SU-DHL-6 (cell line): Measurements from ENCODE around the gene TRIM60.

Experiments
- H2AFZ ChIP-seq: fragments of 200-600 bp; sonication (generic); 2 replicates; pipeline ENCODE4 v1.6.1; 2014; ENCODE audit warnings: low read depth, mild to moderate bottlenecking, moderate library complexity, mixed read lengths, antibody characterized with exemption, low read length; ENCODE audit not compliant: severe bottlenecking
- H3F3A ChIP-seq: fragments of 200-600 bp; shearing (Covaris generic); 2 replicates; pipeline ENCODE4 v1.6.0; 2016; ENCODE audit warnings: antibody characterized with exemption, mild to moderate bottlenecking; ENCODE audit not compliant: insufficient read depth
- H3K27ac ChIP-seq: fragments of 200-600 bp; sonication (generic); 2 replicates; pipeline ENCODE4 v1.5.1; 2016; ENCODE audit warnings: low read depth, mild to moderate bottlenecking, low read length, moderate library complexity, mixed read lengths
- H3K27me3 ChIP-seq: fragments of 200-600 bp; sonication (generic), shearing (Covaris generic); 2 replicates; pipeline ENCODE4 v1.6.0; 2014; ENCODE audit warnings: mild to moderate bottlenecking, low read length
- H3K36me3 ChIP-seq: fragments of 200-600 bp; sonication (generic); 2 replicates; pipeline ENCODE4 v1.6.1; 2014; ENCODE audit warnings: mild to moderate bottlenecking, low read length, mixed read lengths
- H3K4me2 ChIP-seq: fragments of 300-600, 200-600 bp; shearing (Covaris generic), sonication (generic); 2 replicates; pipeline ENCODE4 v1.6.0; 2014; ENCODE audit warnings: low read length, low read depth, mild to moderate bottlenecking; ENCODE audit not compliant: poor library complexity, severe bottlenecking
- H3K4me3 ChIP-seq: fragments of 200-600 bp; sonication (generic); 2 replicates; pipeline ENCODE4 v1.5.1; 2014; ENCODE audit warnings: antibody characterized with exemption, low read length, mild to moderate bottlenecking, mixed read lengths; ENCODE audit not compliant: insufficient read depth, poor library complexity, severe bottlenecking
- H3K79me2 ChIP-seq: fragments of 200-600 bp; sonication (generic); 2 replicates; pipeline ENCODE4 v1.6.1; 2014; ENCODE audit warnings: mild to moderate bottlenecking, low read length, moderate library complexity; ENCODE audit not compliant: insufficient read depth
- H3K9ac ChIP-seq: fragments of 200-600 bp; sonication (generic); 2 replicates; pipeline ENCODE4 v1.7.0; 2014; ENCODE audit warnings: mild to moderate bottlenecking, low read length
- H3K9me2 ChIP-seq: fragments of 200-600 bp; sonication (generic); replicated peaks from 2 replicates; pipeline ENCODE4 v1.6.1; 2014; ENCODE audit warnings: low read length; ENCODE audit not compliant: insufficient read depth
- H3K9me3 ChIP-seq: fragments of 200-600 bp; sonication (generic); 2 replicates; pipeline ENCODE4 v1.6.1; 2014; ENCODE audit warnings: low read length, mixed read lengths; ENCODE audit not compliant: insufficient read depth
- H4K20me1 ChIP-seq: fragments of 200-600 bp; sonication (generic); 2 replicates; pipeline ENCODE4 v1.6.1; 2014; ENCODE audit warnings: low read depth, mild to moderate bottlenecking, antibody characterized with exemption, low read length, moderate library complexity, mixed read lengths
- EZH2phosphoT487 ChIP-seq: fragments of 200-600 bp; sonication (generic), shearing (Covaris generic); conservative IDR thresholded peaks from 2 replicates; pipeline ENCODE4 v1.6.1; 2018; ENCODE audit warnings: mild to moderate bottlenecking, antibody characterized with exemption, low read length, moderate library complexity, mixed read lengths
- TF ChIP-seq, protein P1 (sequence below): fragments of 200-600 bp; sonication (generic); IDR thresholded peaks from one replicate; pipeline ENCODE4 v1.5.1; 2017; ENCODE audit warnings: antibody characterized with exemption, mild to moderate bottlenecking, low read length, moderate library complexity; ENCODE audit not compliant: insufficient read depth, poor library complexity, severe bottlenecking

The TRIM60 gene

DNA sequence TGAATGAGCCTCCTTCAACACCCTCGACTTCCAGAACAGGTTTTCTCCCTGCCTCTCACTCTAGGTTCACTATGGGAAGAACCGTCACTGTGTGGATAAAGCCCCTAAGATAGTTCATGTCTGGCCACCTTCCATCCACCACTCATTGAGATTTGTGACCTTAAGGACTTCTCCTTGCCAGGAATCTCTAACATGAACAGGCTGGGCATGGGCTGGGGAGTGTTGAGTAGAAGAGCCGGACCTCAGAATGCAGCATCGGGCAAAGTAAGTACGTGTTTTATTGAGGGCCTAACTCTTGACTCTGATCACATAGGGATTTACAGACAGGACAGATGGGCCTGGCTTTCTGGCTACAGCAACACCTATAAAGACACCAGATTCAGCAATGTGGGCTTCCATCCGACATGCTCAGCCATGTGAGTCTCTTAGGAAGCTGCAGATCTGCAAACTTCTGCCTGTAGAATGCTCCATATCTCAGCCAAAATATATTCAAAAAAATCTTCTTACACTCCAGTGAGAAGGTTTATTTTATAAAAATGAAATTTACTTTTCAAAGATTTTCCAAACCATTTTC is 26.4 kb upstream of the TRIM60 start:
- Histone ChIP-seq H4K20me1 (no peaks in the 10 kb centered on the region), H3K9me2 (no peaks in the 10 kb centered on the region), H3K9me3 (no peaks in the 10 kb centered on the region), H3K4me3 (no peak overlapping the region), H3F3A (no peaks in the 10 kb centered on the region), H3K36me3 (no peaks in the 10 kb centered on the region), H3K9ac (no peak overlapping the region), H3K79me2 (no peaks in the 10 kb centered on the region), H2AFZ (no peak overlapping the region), H3K27ac (no peak overlapping the region), H3K4me2 (no peak overlapping the region), H3K27me3 (no peaks in the 10 kb centered on the region)
- TF ChIP-seq EZH2phosphoT487: no peak
- TF ChIP-seq, protein P1, sequence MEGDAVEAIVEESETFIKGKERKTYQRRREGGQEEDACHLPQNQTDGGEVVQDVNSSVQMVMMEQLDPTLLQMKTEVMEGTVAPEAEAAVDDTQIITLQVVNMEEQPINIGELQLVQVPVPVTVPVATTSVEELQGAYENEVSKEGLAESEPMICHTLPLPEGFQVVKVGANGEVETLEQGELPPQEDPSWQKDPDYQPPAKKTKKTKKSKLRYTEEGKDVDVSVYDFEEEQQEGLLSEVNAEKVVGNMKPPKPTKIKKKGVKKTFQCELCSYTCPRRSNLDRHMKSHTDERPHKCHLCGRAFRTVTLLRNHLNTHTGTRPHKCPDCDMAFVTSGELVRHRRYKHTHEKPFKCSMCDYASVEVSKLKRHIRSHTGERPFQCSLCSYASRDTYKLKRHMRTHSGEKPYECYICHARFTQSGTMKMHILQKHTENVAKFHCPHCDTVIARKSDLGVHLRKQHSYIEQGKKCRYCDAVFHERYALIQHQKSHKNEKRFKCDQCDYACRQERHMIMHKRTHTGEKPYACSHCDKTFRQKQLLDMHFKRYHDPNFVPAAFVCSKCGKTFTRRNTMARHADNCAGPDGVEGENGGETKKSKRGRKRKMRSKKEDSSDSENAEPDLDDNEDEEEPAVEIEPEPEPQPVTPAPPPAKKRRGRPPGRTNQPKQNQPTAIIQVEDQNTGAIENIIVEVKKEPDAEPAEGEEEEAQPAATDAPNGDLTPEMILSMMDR: no peak

DNA sequence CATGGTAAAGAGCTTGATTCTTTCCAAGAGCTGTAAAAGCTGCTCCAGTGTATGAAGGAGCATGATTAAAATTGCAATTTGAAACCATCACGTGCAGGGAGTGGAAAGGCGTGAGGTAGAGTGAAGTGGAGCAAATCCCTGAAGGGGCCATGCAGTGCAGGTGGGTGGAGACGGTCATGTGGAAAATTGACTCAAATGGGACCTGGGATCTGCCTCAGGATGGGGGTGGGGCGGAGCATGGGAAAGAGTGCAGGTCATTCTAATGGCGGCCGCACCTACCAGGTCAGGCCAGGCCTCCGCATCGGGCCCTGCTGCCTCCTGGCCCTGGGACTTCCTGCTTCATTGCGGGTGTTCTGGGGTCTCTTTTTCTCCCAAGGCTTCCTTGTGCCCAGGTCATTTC is 25.3 kb upstream of the TRIM60 start:
- H3K9me3 ChIP-seq: no peaks in the 10 kb centered on the region
- no peaks in the 10 kb centered on the region for H3K9me2 ChIP-seq
- no peak overlapping the region for H3K4me2 ChIP-seq
- H3K36me3 ChIP-seq: no peaks in the 10 kb centered on the region
- H4K20me1 ChIP-seq: no peaks in the 10 kb centered on the region
- H3K27me3 ChIP-seq: no peaks in the 10 kb centered on the region
- TF ChIP-seq, protein P1: no peak
- TF ChIP-seq EZH2phosphoT487: no peak
- no peak overlapping the region for H3K9ac ChIP-seq
- no peak overlapping the region for H2AFZ ChIP-seq
- no peaks in the 10 kb centered on the region for H3F3A ChIP-seq
- no peaks in the 10 kb centered on the region for H3K79me2 ChIP-seq
- H3K4me3 ChIP-seq: no peak overlapping the region
- H3K27ac ChIP-seq: no peak overlapping the region

DNA sequence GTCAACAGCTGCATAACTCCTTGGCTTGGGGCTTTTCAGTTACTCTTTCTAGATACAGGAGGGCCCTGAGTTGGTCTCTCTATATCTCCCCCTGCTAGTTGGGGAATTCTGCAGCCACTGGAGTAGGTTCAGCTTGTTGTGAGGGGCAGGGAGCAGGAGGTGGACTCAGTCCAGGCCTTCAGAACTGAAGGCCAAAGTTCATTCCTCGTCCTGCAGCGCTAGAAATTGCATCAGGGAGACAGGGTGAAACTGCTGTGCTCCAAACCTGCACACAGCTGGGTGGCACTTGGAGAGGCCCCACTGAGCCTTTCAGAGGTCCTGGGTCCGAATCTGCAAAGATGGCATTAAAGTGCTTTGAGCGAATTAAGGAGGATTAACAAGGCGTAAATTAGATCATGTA is 24.9 kb upstream of the TRIM60 start:
- H3K27me3 ChIP-seq: no peaks in the 10 kb centered on the region
- TF ChIP-seq, protein P1: no peak
- no peak for TF ChIP-seq EZH2phosphoT487
- H2AFZ ChIP-seq: no peak overlapping the region
- H3K27ac ChIP-seq: no peak overlapping the region
- H4K20me1 ChIP-seq: no peaks in the 10 kb centered on the region
- H3K36me3 ChIP-seq: no peaks in the 10 kb centered on the region
- H3K4me2 ChIP-seq: no peak overlapping the region
- H3K9ac ChIP-seq: no peak overlapping the region
- H3K79me2 ChIP-seq: no peaks in the 10 kb centered on the region
- H3K9me3 ChIP-seq: no peaks in the 10 kb centered on the region
- no peak overlapping the region for H3K4me3 ChIP-seq
- no peaks in the 10 kb centered on the region for H3K9me2 ChIP-seq
- H3F3A ChIP-seq: no peaks in the 10 kb centered on the region
